OCI-LY7 (cell line): ENCODE data around the gene EXOSC10. TPM values are rescaled to one million over a fixed set of nuclear protein-coding genes. Genes with fewer than 3 reads are reported as not detected.

Experiments used
- BruUV-seq: library from RNA; stranded (reverse); fragments of 400-500 nt; replicated peaks from 2 replicates; lab custom pipeline; 2021; lab: Mats Ljungman, UMichigan
- CTCF ChIA-PET: fragments of 300-600 bp; sonication (Branson Sonifier 250); formaldehyde crosslinking; loops from one replicate; lab custom pipeline; 2022; ENCODE audit warnings: antibody characterized with exemption; ENCODE audit not compliant: unreplicated experiment; lab: Charles Lee
- POLR2A ChIA-PET: fragments of 300-600 bp; sonication (Branson Sonifier 250); formaldehyde crosslinking; loops from one replicate; lab custom pipeline; 2022; ENCODE audit warnings: antibody characterized with exemption; lab: Charles Lee
- DNase-seq: peaks from one replicate; pipeline ENCODE4 v3.0.0-alpha.2; 2015; ENCODE audit warnings: low spot score
- H2AFZ ChIP-seq: fragments of 200-600 bp; sonication (generic), shearing (Covaris generic); 2 replicates; pipeline ENCODE4 v1.6.1; 2014; ENCODE audit warnings: mild to moderate bottlenecking, antibody characterized with exemption, low read length, moderate library complexity
- H3K27ac ChIP-seq: fragments of 200-600 bp; sonication (generic); 2 replicates; pipeline ENCODE4 v1.5.1; 2014; ENCODE audit warnings: mixed run types, low read depth, mild to moderate bottlenecking, moderate library complexity, low read length, inconsistent platforms; ENCODE audit not compliant: poor library complexity, severe bottlenecking
- H3K36me3 ChIP-seq: fragments of 200-600 bp; sonication (generic); 2 replicates; pipeline ENCODE4 v1.6.1; 2014; ENCODE audit warnings: mild to moderate bottlenecking, antibody characterized with exemption, low read length, moderate library complexity, mixed read lengths; ENCODE audit not compliant: insufficient read depth
- H3K4me1 ChIP-seq: fragments of 200-600 bp; sonication (generic); 2 replicates; pipeline ENCODE4 v1.5.1; 2014; ENCODE audit warnings: mild to moderate bottlenecking, low read length; ENCODE audit not compliant: insufficient read depth, poor library complexity, severe bottlenecking
- H3K4me2 ChIP-seq: fragments of 200-600 bp; sonication (generic); 2 replicates; pipeline ENCODE4 v1.6.1; 2014; ENCODE audit warnings: mild to moderate bottlenecking, low read length
- H3K4me3 ChIP-seq: fragments of 200-600 bp; sonication (generic); 2 replicates; pipeline ENCODE4 v1.5.1; 2014; ENCODE audit warnings: mild to moderate bottlenecking, low read depth, low read length; ENCODE audit not compliant: poor library complexity, severe bottlenecking
- H3K79me2 ChIP-seq: fragments of 200-600 bp; sonication (generic); 2 replicates; pipeline ENCODE4 v1.6.1; 2016; ENCODE audit warnings: low read depth, mild to moderate bottlenecking, low read length, moderate library complexity, mixed read lengths; ENCODE audit not compliant: insufficient read depth
- H3K9me2 ChIP-seq: fragments of 200-600 bp; sonication (generic); 2 replicates; pipeline ENCODE4 v1.6.1; 2016; ENCODE audit warnings: mild to moderate bottlenecking, low read length, mixed read lengths; ENCODE audit not compliant: insufficient read depth
- H3K9me3 ChIP-seq: fragments of 200-600 bp; sonication (generic); 2 replicates; pipeline ENCODE4 v1.6.1; 2014; ENCODE audit warnings: mild to moderate bottlenecking, mixed run types, low read length, mixed read lengths
- H4K20me1 ChIP-seq: fragments of 200-600 bp; sonication (generic); 2 replicates; pipeline ENCODE4 v1.6.1; 2014; ENCODE audit warnings: mild to moderate bottlenecking, antibody characterized with exemption, low read length, moderate library complexity, mixed read lengths; ENCODE audit not compliant: insufficient read depth
- EZH2phosphoT487 ChIP-seq: fragments of 200-600 bp; sonication (generic); IDR thresholded peaks from 2 replicates; pipeline ENCODE4 v1.6.1; 2018; ENCODE audit warnings: low read depth, borderline replicate concordance, mild to moderate bottlenecking, mixed run types, antibody characterized with exemption, low read length, moderate library complexity, mixed read lengths
- intact Hi-C: fragments of 100-400 bp; cut with micrococcal nuclease; formaldehyde crosslinking; loops from one replicate; pipeline ENCODE4 v1.10.0; 2022; ENCODE audit not compliant: unreplicated experiment
- total RNA-seq, 2 experiments: library from RNA; depleted of rRNA in 1 of 2; stranded (reverse); fragments of >200 nt in 1 of 2; shearing (Covaris generic) in 1 of 2; gene quantifications; 2 replicates each; pipeline ENCODE4 v1.2.3, GENCODE V29; 2014 to 2022
- TF ChIP-seq, protein P1 (sequence below): fragments of 200-600 bp; sonication (generic); conservative IDR thresholded peaks from 2 replicates; pipeline ENCODE4 v1.5.1; 2014; ENCODE audit warnings: mild to moderate bottlenecking, antibody characterized with exemption, low read length, moderate library complexity, mixed read lengths

EXOSC10 gene
- total RNA-seq, 2 experiments from 2014 or later: 75.1 to 91.9 TPM

DNA sequence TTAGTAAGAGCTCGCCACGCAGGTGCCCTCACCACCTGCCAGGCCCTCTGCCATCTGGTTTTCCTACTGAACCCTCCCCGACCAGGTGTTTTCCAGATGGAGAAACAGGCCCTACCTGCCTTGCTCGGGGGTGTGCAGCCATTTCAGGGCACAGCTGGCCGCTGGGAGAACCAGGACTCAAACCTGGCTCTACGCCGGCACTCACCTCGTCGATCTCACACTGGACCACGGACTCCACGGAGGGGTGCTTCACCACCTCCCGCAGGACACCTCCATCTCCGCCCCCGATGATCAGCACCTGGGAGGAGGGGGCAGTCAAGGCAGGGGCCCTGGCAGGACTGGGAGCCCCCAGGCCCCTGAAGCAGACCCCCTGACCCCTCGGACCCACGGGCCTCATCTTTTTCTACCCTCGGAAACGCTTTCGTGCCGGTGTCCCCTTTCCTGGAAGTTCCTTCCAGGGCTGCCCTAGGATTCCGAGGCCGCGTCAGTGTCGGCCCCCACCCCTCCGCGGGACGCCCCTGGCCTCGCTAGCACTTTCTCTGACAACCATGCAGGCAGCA, 41.0 kb downstream of the EXOSC10 start:
- intact Hi-C loops: no loop called here
- Histone ChIP-seq H3K4me2 (peak overlapping the region; percentile 93), H3K36me3 (peaks cover 65% of the 10 kb centered on the region), H3K4me3 (peak overlapping the region; percentile 90), H4K20me1 (0 out of 2 replicates have a peak, but pooled peaks cover 3% of the 10 kb centered on the region), H3K79me2 (peaks cover 53% of the 10 kb centered on the region), H3K9me2 (no peaks in the 10 kb centered on the region), H3K4me1 (peaks cover 39% of the 10 kb centered on the region), H2AFZ (no peak overlapping the region), H3K9me3 (no peaks in the 10 kb centered on the region), H3K27ac (peak overlapping the region; percentile 50)
- CTCF ChIA-PET: no interaction called here
- no TSS peak for BruUV-seq
- TF ChIP-seq EZH2phosphoT487: no peak
- TF ChIP-seq, protein P1, sequence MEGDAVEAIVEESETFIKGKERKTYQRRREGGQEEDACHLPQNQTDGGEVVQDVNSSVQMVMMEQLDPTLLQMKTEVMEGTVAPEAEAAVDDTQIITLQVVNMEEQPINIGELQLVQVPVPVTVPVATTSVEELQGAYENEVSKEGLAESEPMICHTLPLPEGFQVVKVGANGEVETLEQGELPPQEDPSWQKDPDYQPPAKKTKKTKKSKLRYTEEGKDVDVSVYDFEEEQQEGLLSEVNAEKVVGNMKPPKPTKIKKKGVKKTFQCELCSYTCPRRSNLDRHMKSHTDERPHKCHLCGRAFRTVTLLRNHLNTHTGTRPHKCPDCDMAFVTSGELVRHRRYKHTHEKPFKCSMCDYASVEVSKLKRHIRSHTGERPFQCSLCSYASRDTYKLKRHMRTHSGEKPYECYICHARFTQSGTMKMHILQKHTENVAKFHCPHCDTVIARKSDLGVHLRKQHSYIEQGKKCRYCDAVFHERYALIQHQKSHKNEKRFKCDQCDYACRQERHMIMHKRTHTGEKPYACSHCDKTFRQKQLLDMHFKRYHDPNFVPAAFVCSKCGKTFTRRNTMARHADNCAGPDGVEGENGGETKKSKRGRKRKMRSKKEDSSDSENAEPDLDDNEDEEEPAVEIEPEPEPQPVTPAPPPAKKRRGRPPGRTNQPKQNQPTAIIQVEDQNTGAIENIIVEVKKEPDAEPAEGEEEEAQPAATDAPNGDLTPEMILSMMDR: no peak
- peak; percentile 48 for DNase-seq
- POLR2A ChIA-PET: interaction anchor here (0.6 kb wide), 1 partner anchor 33 kb away, joined by 3 read pairs; no protein-coding TSS in a partner anchor

DNA sequence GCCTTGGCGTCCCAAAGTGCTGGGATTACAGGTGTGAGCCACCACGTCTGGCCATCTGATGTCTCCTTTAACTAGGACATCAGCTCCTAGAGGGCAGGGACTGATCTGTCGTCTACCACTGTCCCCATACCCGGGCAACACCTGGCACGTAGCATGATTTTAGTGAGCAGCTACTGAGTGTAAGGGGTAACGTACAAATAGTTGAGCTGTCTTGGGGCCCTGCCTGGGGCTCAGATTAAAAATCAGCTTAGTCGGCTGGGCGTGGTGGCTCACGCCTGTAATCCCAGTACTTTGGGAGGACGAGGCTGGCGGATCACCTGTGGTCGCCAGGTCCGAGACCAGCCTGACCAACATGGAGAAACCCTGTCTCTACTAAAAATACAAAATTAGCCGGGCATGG, 41.6 kb downstream of the EXOSC10 start:
- H3K36me3 ChIP-seq: peaks cover 62% of the 10 kb centered on the region
- 0 out of 2 replicates have a peak, but pooled peaks cover 3% of the 10 kb centered on the region for H4K20me1 ChIP-seq
- H2AFZ ChIP-seq: no peak overlapping the region
- ChIA-PET CTCF (no interaction called here), POLR2A (interaction anchor here (0.6 to 0.7 kb wide), 2 partner anchors 33 to 169 kb away, joined by 3 to 4 read pairs; no protein-coding TSS in a partner anchor)
- TF ChIP-seq EZH2phosphoT487: no peak
- TF ChIP-seq, protein P1: no peak
- peaks cover 45% of the 10 kb centered on the region for H3K4me1 ChIP-seq
- BruUV-seq: no TSS peak
- intact Hi-C loops: no loop called here
- H3K4me3 ChIP-seq: peak overlapping the region; percentile 90
- DNase-seq: no peak
- no peaks in the 10 kb centered on the region for H3K9me2 ChIP-seq
- no peaks in the 10 kb centered on the region for H3K9me3 ChIP-seq
- H3K4me2 ChIP-seq: peak overlapping the region; percentile 93
- no peak overlapping the region for H3K27ac ChIP-seq
- H3K79me2 ChIP-seq: peaks cover 53% of the 10 kb centered on the region

DNA sequence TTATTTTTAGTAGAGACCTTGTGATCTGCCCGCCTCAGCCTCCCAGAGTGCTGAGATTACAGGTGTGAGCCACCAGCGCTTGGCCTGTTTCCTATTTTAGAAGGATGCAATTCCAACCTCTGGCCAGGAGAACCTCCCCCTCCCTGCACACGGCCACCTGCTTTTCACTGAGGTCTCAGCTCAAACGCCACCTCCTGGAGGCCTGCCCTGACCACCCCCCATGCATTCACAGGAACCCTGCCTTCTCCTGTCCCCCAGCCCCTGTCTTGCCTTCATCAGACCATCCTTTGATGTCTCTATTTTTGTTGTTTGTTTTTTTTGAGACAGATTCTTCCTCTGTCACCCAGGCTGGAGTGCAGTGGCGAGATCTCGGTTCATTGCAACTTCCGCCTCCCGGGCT, 42.2 kb downstream of the EXOSC10 start:
- H3K4me3 ChIP-seq: no peak overlapping the region
- no peak for DNase-seq
- peak overlapping the region; percentile 93 for H3K4me2 ChIP-seq
- H3K27ac ChIP-seq: no peak overlapping the region
- CTCF ChIA-PET: no interaction called here
- TF ChIP-seq, protein P1: 0 out of 2 replicates have a peak, but pooled peaks have one; percentile 21
- TF ChIP-seq EZH2phosphoT487: no peak
- H3K4me1 ChIP-seq: peaks cover 51% of the 10 kb centered on the region
- H4K20me1 ChIP-seq: 0 out of 2 replicates have a peak, but pooled peaks cover 3% of the 10 kb centered on the region
- no TSS peak for BruUV-seq
- H3K36me3 ChIP-seq: peaks cover 57% of the 10 kb centered on the region
- intact Hi-C loops: no loop called here
- no peaks in the 10 kb centered on the region for H3K9me3 ChIP-seq
- no peaks in the 10 kb centered on the region for H3K9me2 ChIP-seq
- peaks cover 53% of the 10 kb centered on the region for H3K79me2 ChIP-seq
- H2AFZ ChIP-seq: no peak overlapping the region
- POLR2A ChIA-PET: interaction anchor here (0.7 kb wide), 1 partner anchor 169 kb away, joined by 4 read pairs; no protein-coding TSS in a partner anchor
